ENCODE measurements around the gene UBE3D.

DNA sequence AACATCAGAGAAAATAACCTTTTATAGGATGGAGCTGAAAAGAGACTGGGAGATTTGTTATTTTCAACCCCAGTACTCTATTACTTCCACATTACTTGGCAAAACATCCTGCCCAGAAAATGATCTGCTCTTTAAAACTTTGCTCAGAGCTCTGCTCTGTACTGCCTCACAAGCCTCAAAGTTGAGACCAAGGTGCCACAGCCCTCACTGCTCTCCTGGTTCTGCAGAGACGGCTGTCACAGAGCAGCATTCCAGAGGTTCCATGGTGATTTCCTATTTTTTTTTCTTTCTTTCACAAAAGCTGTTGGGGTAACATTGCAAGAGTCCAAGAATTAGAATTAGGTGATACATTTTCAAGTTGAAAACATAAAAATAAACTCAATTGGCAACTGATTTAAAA is 155.2 kb downstream of the UBE3D start:
- TF ChIP-seq EZH2 (IDR thresholded peaks at IDR 0.05) (no peak), POLR2AphosphoS5 (IDR thresholded peaks at IDR 0.05; ENCODE audit: borderline replicate concordance, low read depth, low read length) (no peak)
